ENCODE data around the gene FIG4.

The FIG4 gene

DNA sequence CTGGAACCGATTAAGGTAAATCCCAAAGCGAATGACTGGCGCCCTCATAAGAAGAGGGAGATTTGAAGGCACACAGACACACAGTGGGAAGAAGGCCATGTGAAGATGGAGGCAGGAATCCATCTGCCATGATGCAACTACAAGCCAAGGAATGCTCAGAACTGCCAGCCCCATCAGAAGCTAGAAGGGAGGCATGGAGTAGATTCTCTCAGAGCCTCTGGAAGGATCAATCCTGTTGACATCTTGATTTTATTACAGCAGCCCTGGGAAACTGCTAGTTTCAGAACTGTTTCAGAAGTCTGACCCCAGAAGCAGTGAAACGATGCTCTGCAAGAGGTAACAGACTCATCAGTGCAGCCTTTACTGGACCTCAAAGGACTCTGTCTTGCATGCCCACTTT is 183.5 kb downstream of the FIG4 start:
- ChIA-PET POLR2A (no interaction called here), CTCF (no interaction called here)
- WGBS (ENCODE audit: insufficient coverage), result 98% methylated on average over 4 of the region's 4 CpGs
- Histone ChIP-seq H3K27ac (ENCODE audit: insufficient read depth in 1 of 2, low read depth in 1 of 2, low read length in 2 of 2, poor library complexity in 1 of 2, severe bottlenecking in 2 of 2) (no peak overlapping the region), H3K9me3 (ENCODE audit: control extremely low read depth in 1 of 5, control insufficient read depth in 4 of 5, insufficient read depth in 2 of 5, low read depth in 1 of 5, low read length in 4 of 5) (no peaks in the 10 kb centered on the region), H3K36me3 (ENCODE audit: control insufficient read depth in 4 of 4, insufficient read depth in 4 of 4, low read length in 3 of 4) (no peaks in the 10 kb centered on the region), H3K4me1 (ENCODE audit: control extremely low read depth in 1 of 4, control insufficient read depth in 4 of 4, insufficient read depth in 4 of 4, low read length in 3 of 4) (no peaks in the 10 kb centered on the region), H3K4me3 (ENCODE audit: control insufficient read depth in 1 of 7, extremely low read depth in 1 of 7, insufficient read depth in 4 of 7, low read depth in 2 of 7, low read length in 6 of 7) (no peak overlapping the region), H3K27me3 (replicated peaks in 2 of 5; ENCODE audit: control insufficient read depth in 4 of 5, insufficient read depth in 5 of 5, low read length in 4 of 5) (peaks cover 0 to 6% (median 0%) of the 10 kb centered on the region in 5 experiments)
- DNase-seq, result no peak

Data from common myeloid progenitor, CD34-positive (primary cell).